Panc1 (cell line): ENCODE measurements around the gene DPYD. TPM values are rescaled to one million over a fixed set of nuclear protein-coding genes. Genes with fewer than 3 reads are reported as not detected.

Experiments used
- ATAC-seq: fragments of 200-7000 bp; cut with Tn5 transposase; 2 replicates; pipeline ENCODE4 v1.9.1; 2020; ENCODE audit warnings: mild to moderate bottlenecking, moderate library complexity
- BruUV-seq: library from RNA; stranded (reverse); fragments of 400-500 nt; replicated peaks from 2 replicates; lab custom pipeline; 2021; lab: Mats Ljungman, UMichigan
- CTCF ChIA-PET: fragments of 300-600 bp; sonication (Branson Sonifier 250); formaldehyde crosslinking; loops from one replicate; lab custom pipeline; 2022; ENCODE audit warnings: antibody characterized with exemption; lab: Charles Lee
- POLR2A ChIA-PET: fragments of 300-600 bp; sonication (Branson Sonifier 250); formaldehyde crosslinking; loops from one replicate; lab custom pipeline; 2022; ENCODE audit warnings: antibody characterized with exemption; lab: Charles Lee
- DNase-seq: peaks from one replicate; pipeline ENCODE4 v3.0.0-alpha.2; 2010; ENCODE audit warnings: low read depth, low spot score
- H3K27ac ChIP-seq: 2 replicates; pipeline ENCODE4 v1.5.1; 2011; ENCODE audit warnings: mild to moderate bottlenecking, low read length, inconsistent platforms
- H3K27me3 ChIP-seq: fragments of 200-500 bp; sonication (Bioruptor generic); 2 replicates; pipeline ENCODE4 v1.6.0; 2014; ENCODE audit warnings: low read length, inconsistent platforms; ENCODE audit not compliant: control insufficient read depth, insufficient read depth
- H3K36me3 ChIP-seq: fragments of 200-500 bp; sonication (Bioruptor generic); 2 replicates; pipeline ENCODE4 v1.5.1; 2014; ENCODE audit warnings: inconsistent platforms, mild to moderate bottlenecking, low read length, moderate library complexity; ENCODE audit not compliant: control insufficient read depth, insufficient read depth
- H3K4me1 ChIP-seq: 2 replicates; pipeline ENCODE4 v1.5.1; 2011; ENCODE audit warnings: inconsistent platforms, mild to moderate bottlenecking, low read length, moderate library complexity; ENCODE audit not compliant: control insufficient read depth, insufficient read depth
- H3K4me3 ChIP-seq, 2 experiments: 2 replicates each; pipeline ENCODE4 v1.5.1; 2011 to 2012; ENCODE audit warnings: low read depth in 2 of 2, low read length in 2 of 2, mild to moderate bottlenecking in 2 of 2, inconsistent platforms in 1 of 2, moderate library complexity in 1 of 2
- H3K9me3 ChIP-seq: fragments of 200-500 bp; sonication (Bioruptor generic); 2 replicates; pipeline ENCODE4 v1.5.1; 2014; ENCODE audit warnings: low read depth, mild to moderate bottlenecking, inconsistent platforms, low read length, moderate library complexity; ENCODE audit not compliant: control insufficient read depth, insufficient read depth
- POLR2AphosphoS5 ChIP-seq: IDR thresholded peaks from 2 replicates; pipeline ENCODE4 v1.6.1; 2012; ENCODE audit warnings: mild to moderate bottlenecking, low read depth, low read length, moderate library complexity
- REST ChIP-seq, 2 experiments: IDR thresholded peaks; 2 replicates each; pipeline ENCODE4 v1.6.1; 2011 to 2012; ENCODE audit warnings: low read depth in 2 of 2, control low read depth in 1 of 2, low read length in 1 of 2, mild to moderate bottlenecking in 1 of 2, moderate library complexity in 1 of 2; ENCODE audit not compliant: insufficient read depth in 1 of 2
- SIN3A ChIP-seq: IDR thresholded peaks from 2 replicates; pipeline ENCODE4 v1.6.1; 2012; ENCODE audit warnings: low read depth, mild to moderate bottlenecking, low read length, moderate library complexity, borderline replicate concordance; ENCODE audit not compliant: insufficient read depth
- TCF7L2 ChIP-seq: IDR thresholded peaks from 2 replicates; pipeline ENCODE4 v1.6.1; 2011; ENCODE audit warnings: mild to moderate bottlenecking, low read depth, low read length, inconsistent platforms
- in situ Hi-C: cut with HindIII; loops from 2 replicates; pipeline ENCODE4 v1.10.0; 2016; ENCODE audit warnings: low sequenced_read_pairs, low pct_unique_long_range_greater_than_20kb
- intact Hi-C: fragments of 100-400 bp; cut with micrococcal nuclease; formaldehyde crosslinking; loops from one replicate; pipeline ENCODE4 v1.10.0; 2022; ENCODE audit not compliant: unreplicated experiment
- total RNA-seq: library from RNA; stranded (reverse); gene quantifications from one replicate; pipeline ENCODE4 v1.2.1, GENCODE V29; 2021; ENCODE audit not compliant: unreplicated experiment
- TF ChIP-seq, protein P1 (sequence below): fragments of 450-650 bp; IDR thresholded peaks from 2 replicates; pipeline ENCODE4 v1.5.1; 2017; ENCODE audit warnings: mild to moderate bottlenecking

DPYD gene
- total RNA-seq, 1 experiment from 2014 or later, result 2.0 TPM

DNA sequence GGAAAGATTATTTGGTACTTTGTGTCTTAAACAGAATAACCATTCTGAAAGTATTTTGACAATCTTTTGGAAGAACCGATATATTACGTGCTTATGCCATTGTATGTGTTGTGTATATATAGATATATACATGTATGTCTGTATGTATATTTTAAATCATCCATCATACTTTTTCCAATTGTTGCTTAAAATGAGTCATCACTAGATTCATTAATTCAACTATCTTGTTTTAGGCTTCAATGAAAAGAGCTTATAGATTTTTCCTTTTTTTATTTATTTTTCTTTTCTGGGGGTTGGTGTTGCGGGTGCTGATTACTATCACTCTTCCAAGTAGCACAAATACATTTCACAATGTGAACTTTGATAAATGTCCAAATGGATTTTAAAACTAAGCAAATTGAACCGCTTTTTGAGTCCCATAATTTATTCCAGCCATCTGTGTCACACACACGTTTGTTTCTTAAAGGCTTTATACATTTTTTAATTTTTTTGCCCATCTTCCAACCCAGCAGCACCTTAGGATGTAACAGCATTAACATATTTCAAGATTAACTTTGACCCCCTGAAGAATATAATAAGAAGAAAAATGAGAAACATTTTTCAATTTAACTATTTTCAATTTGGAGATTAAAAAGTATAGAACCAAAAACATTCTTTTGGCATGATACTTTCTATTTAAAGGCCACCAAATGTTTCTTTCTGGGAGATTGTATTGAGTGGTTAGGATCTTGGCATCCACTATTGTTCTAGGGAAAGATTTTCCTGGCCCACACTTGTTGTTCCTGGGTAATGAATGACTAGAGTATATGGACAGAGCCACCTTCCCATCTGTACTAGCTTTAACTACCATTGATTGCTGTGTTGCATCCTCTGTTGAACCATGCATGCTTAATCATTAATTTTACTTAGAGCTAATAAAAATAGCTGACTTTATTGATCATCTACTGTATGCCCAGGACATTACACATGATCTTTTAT, 9.3 kb upstream of the DPYD start:
- ChIA-PET POLR2A (no interaction called here), CTCF (no interaction called here)
- TF ChIP-seq TCF7L2, result no peak
- no peak for TF ChIP-seq POLR2AphosphoS5
- TF ChIP-seq, protein P1, sequence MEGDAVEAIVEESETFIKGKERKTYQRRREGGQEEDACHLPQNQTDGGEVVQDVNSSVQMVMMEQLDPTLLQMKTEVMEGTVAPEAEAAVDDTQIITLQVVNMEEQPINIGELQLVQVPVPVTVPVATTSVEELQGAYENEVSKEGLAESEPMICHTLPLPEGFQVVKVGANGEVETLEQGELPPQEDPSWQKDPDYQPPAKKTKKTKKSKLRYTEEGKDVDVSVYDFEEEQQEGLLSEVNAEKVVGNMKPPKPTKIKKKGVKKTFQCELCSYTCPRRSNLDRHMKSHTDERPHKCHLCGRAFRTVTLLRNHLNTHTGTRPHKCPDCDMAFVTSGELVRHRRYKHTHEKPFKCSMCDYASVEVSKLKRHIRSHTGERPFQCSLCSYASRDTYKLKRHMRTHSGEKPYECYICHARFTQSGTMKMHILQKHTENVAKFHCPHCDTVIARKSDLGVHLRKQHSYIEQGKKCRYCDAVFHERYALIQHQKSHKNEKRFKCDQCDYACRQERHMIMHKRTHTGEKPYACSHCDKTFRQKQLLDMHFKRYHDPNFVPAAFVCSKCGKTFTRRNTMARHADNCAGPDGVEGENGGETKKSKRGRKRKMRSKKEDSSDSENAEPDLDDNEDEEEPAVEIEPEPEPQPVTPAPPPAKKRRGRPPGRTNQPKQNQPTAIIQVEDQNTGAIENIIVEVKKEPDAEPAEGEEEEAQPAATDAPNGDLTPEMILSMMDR, result no peak
- TF ChIP-seq SIN3A, result no peak
- TF ChIP-seq REST (IDR thresholded peaks at IDR 0.05; ENCODE audit: insufficient read depth in 1 of 2, low read depth in 2 of 2, low read length in 1 of 2), result no peak
- no peaks in the 10 kb centered on the region for H3K4me1 ChIP-seq
- no peaks in the 10 kb centered on the region for H3K9me3 ChIP-seq
- BruUV-seq, result no TSS peak
- no peak overlapping the region for H3K27ac ChIP-seq
- H3K27me3 ChIP-seq, result no peaks in the 10 kb centered on the region
- no peak overlapping the region for H3K4me3 ChIP-seq
- ATAC-seq (no peak), DNase-seq (no peak)
- H3K36me3 ChIP-seq, result no peaks in the 10 kb centered on the region
- intact Hi-C loops, result no loop called here
- in situ Hi-C loops, result no loop called here

DNA sequence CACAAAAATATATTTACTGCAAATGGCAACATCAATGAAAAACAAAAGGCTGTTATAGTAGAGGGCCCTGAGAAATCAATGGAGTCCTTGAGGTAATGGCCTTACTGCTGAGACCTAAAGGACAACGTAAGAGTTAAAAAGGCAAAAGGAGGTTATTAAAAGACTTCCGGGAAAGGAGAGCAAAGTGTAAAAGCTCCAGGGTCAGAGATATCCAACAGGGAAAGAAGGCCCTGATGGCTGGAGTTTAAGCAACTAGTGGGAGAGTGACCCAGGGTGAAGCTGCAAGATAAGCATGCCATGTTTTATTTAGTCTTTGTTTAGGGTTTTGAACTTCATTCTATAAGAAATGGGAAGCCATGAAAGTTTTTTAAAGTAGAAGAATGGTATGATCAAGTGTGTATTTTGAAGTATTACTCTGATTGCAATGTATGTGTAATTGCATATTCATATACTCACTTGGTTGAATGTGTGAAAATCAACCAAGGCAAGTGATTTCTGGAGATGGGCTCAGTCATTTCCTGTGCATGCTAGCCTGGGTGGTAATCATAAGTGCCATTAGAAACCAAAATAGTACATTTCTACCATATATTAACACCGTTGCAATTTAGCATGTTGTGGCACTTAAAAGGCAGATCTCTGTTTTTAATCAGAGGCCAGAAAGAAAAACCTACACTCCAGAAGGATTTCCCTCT, 5.3 kb upstream of the DPYD start:
- Histone ChIP-seq H3K36me3 (no peaks in the 10 kb centered on the region), H3K27me3 (no peaks in the 10 kb centered on the region), H3K9me3 (no peaks in the 10 kb centered on the region), H3K27ac (no peak overlapping the region), H3K4me3 (no peak overlapping the region), H3K4me1 (no peaks in the 10 kb centered on the region)
- CTCF ChIA-PET, result no interaction called here
- in situ Hi-C loops, result no loop called here
- POLR2A ChIA-PET, result no interaction called here
- intact Hi-C loops, result no loop called here
- no peak for ATAC-seq
- no peak for DNase-seq
- no TSS peak for BruUV-seq
- TF ChIP-seq, protein P1, result no peak
- TF ChIP-seq TCF7L2, result no peak
